Esophagus muscularis mucosa (tissue), 4 donors: ENCODE data around the gene ORC3.

Experiments
- EP300 ChIP-seq: sonication (generic); formaldehyde crosslinking; IDR thresholded peaks from one replicate; pipeline ENCODE4 v1.6.1; 2017; ENCODE audit warnings: antibody characterized with exemption
- POLR2A ChIP-seq: fragments of 450-650 bp; IDR thresholded peaks from one replicate; pipeline ENCODE4 v1.6.1; 2017; ENCODE audit warnings: antibody characterized with exemption, moderate library complexity, mild to moderate bottlenecking, low read depth
- POLR2AphosphoS5 ChIP-seq, 2 donors: sonication (generic); formaldehyde crosslinking; IDR thresholded peaks; one replicate each; pipeline ENCODE4 v1.6.1; 2017; ENCODE audit warnings: antibody characterized with exemption in 2 of 2
- TF ChIP-seq, protein P1 (sequence below), 3 experiments: fragments of 200-600 bp in 2 of 3; fragments of 450-650 bp in 1 of 3; sonication (generic) in 2 of 3; IDR thresholded peaks; one replicate each; pipeline ENCODE4 v1.5.1; 2017 to 2019; ENCODE audit warnings: antibody characterized with exemption in 3 of 3, mild to moderate bottlenecking in 2 of 3, moderate library complexity in 1 of 3

DNA sequence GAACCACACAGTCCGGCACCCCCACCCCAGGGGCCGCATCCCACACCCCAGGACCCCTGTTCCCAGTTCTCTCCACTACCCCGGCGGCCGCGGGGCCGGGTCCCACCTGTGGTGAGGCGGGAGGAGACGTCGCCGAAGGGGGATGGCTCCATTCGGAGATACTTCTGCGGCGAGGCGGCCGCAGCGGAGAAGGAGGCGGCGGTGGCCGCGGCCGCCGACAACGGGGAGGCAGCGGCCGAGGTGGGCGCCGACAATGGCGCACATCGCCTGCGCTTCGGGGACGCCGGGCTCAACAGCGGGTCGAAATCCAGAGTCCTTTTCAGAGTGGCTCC, 111.4 kb downstream of the ORC3 start:
- TF ChIP-seq, protein P1, sequence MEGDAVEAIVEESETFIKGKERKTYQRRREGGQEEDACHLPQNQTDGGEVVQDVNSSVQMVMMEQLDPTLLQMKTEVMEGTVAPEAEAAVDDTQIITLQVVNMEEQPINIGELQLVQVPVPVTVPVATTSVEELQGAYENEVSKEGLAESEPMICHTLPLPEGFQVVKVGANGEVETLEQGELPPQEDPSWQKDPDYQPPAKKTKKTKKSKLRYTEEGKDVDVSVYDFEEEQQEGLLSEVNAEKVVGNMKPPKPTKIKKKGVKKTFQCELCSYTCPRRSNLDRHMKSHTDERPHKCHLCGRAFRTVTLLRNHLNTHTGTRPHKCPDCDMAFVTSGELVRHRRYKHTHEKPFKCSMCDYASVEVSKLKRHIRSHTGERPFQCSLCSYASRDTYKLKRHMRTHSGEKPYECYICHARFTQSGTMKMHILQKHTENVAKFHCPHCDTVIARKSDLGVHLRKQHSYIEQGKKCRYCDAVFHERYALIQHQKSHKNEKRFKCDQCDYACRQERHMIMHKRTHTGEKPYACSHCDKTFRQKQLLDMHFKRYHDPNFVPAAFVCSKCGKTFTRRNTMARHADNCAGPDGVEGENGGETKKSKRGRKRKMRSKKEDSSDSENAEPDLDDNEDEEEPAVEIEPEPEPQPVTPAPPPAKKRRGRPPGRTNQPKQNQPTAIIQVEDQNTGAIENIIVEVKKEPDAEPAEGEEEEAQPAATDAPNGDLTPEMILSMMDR (IDR thresholded peaks at IDR 0.05), result no peak
- TF ChIP-seq POLR2A, result no peak
- no peak for TF ChIP-seq POLR2AphosphoS5 (IDR thresholded peaks at IDR 0.05)
- TF ChIP-seq EP300, result no peak
